NCI-H128 (cell line): ENCODE data around the gene NECTIN3.

Experiments
- DNase-seq: peaks from one replicate; lab custom pipeline; 2025; ENCODE audit not compliant: unreplicated experiment; lab: John Stamatoyannopoulos, UW

Gene NECTIN3

GRCh38 chr3:111071257-111072030 is at the start of gene NECTIN3:
Gene NECTIN3, plus strand, starts transcription at chr3:111071816. Its CDS starts 202 bp downstream, at chr3:111072018.
- peak; percentile 29 for DNase-seq

- no peak for DNase-seq
These were observed 43.7 kb upstream of the NECTIN3 start for GRCh38 chr3:111027868-111028267.

GRCh38 chr3:111031538-111031937 is 40.1 kb upstream of the NECTIN3 start:
- no peak for DNase-seq

- no peak for DNase-seq
These were observed 38.9 kb upstream of the NECTIN3 start for GRCh38 chr3:111032677-111033076.

- DNase-seq, result no peak
These were observed 38.1 kb upstream of the NECTIN3 start for GRCh38 chr3:111033470-111034050.

- no peak for DNase-seq
These were observed 36.3 kb upstream of the NECTIN3 start for GRCh38 chr3:111035316-111035715.

GRCh38 chr3:111035902-111036301 is 35.7 kb upstream of the NECTIN3 start:
- DNase-seq, result no peak

GRCh38 chr3:111040959-111041358 is 30.7 kb upstream of the NECTIN3 start:
- no peak for DNase-seq

GRCh38 chr3:111045564-111045963 is 26.1 kb upstream of the NECTIN3 start:
- no peak for DNase-seq

GRCh38 chr3:111047042-111047441 is 24.6 kb upstream of the NECTIN3 start:
- DNase-seq, result no peak

- DNase-seq, result no peak
These were observed 23.7 kb upstream of the NECTIN3 start for GRCh38 chr3:111047812-111048435.

GRCh38 chr3:111051354-111051753 is 20.3 kb upstream of the NECTIN3 start:
- DNase-seq, result no peak

- no peak for DNase-seq
These were observed 3.0 kb upstream of the NECTIN3 start for GRCh38 chr3:111068574-111068973.

GRCh38 chr3:111069974-111070771 is 1.4 kb upstream of the NECTIN3 start:
- no peak for DNase-seq

- no peak for DNase-seq
These were observed 802 bp upstream of the NECTIN3 start for GRCh38 chr3:111070772-111071256.

GRCh38 chr3:111072031-111072921 is 660 bp downstream of the NECTIN3 start:
- DNase-seq, result no peak

- no peak for DNase-seq
These were observed 1.6 kb downstream of the NECTIN3 start for GRCh38 chr3:111073218-111073617.

GRCh38 chr3:111076732-111077131 is 5.1 kb downstream of the NECTIN3 start:
- DNase-seq, result no peak

- no peak for DNase-seq
These were observed 5.8 kb downstream of the NECTIN3 start for GRCh38 chr3:111077369-111077768.

- no peak for DNase-seq
These were observed 8.8 kb downstream of the NECTIN3 start for GRCh38 chr3:111080413-111080812.
